ENCODE data around the gene HTN3. TPM values are rescaled to one million over a fixed set of nuclear protein-coding genes. Genes with fewer than 3 reads are reported as not detected.
"Not testable (repeated sequence)": the region's sequence is repeated elsewhere in the genome, so short reads cannot be mapped to it uniquely, and the experiment has no call there.

The HTN3 gene
- total RNA-seq, 1 donor from 2014 or later = not detected

- no peak for TF ChIP-seq CTCF (IDR thresholded peaks at IDR 0.05)
- Mint-ChIP-seq H3K36me3 (ENCODE audit: low read depth) (no peaks in the 10 kb centered on the region), H3K27me3 (ENCODE audit: low read depth) (peaks cover 12% of the 10 kb centered on the region), H3K4me1 (ENCODE audit: low read depth) (no peaks in the 10 kb centered on the region), H3K4me3 (ENCODE audit: unreplicated experiment) (no peak overlapping the region), H3K9me3 (ENCODE audit: low read depth) (no peaks in the 10 kb centered on the region), H3K27ac (ENCODE audit: unreplicated experiment) (no peak overlapping the region)
- no peak for DNase-seq (ENCODE audit: low spot score)
Measured at GRCh38 chr4:69999420-69999819, 28.8 kb upstream of the HTN3 start.

GRCh38 chr4:70000711-70001110, 27.5 kb upstream of the HTN3 start:
- H3K36me3 Mint-ChIP-seq (ENCODE audit: low read depth) = no peaks in the 10 kb centered on the region
- no peaks in the 10 kb centered on the region for H3K4me1 Mint-ChIP-seq (ENCODE audit: low read depth)
- peaks cover 14% of the 10 kb centered on the region for H3K27me3 Mint-ChIP-seq (ENCODE audit: low read depth)
- no peak overlapping the region for H3K27ac Mint-ChIP-seq (ENCODE audit: unreplicated experiment)
- no peak for TF ChIP-seq CTCF (IDR thresholded peaks at IDR 0.05)
- no peaks in the 10 kb centered on the region for H3K9me3 Mint-ChIP-seq (ENCODE audit: low read depth)
- no peak for DNase-seq (ENCODE audit: low spot score)
- no peak overlapping the region for H3K4me3 Mint-ChIP-seq (ENCODE audit: unreplicated experiment)

- TF ChIP-seq CTCF (IDR thresholded peaks at IDR 0.05) = no peak
- no peaks in the 10 kb centered on the region for H3K9me3 Mint-ChIP-seq (ENCODE audit: low read depth)
- no peak for DNase-seq (ENCODE audit: low spot score)
- no peak overlapping the region for H3K4me3 Mint-ChIP-seq (ENCODE audit: unreplicated experiment)
- H3K27ac Mint-ChIP-seq (ENCODE audit: unreplicated experiment) = no peak overlapping the region
- H3K36me3 Mint-ChIP-seq (ENCODE audit: low read depth) = no peaks in the 10 kb centered on the region
- no peaks in the 10 kb centered on the region for H3K4me1 Mint-ChIP-seq (ENCODE audit: low read depth)
- H3K27me3 Mint-ChIP-seq (ENCODE audit: low read depth) = peaks cover 16% of the 10 kb centered on the region
Measured at GRCh38 chr4:70002507-70002906, 25.8 kb upstream of the HTN3 start.

- H3K27ac Mint-ChIP-seq (ENCODE audit: unreplicated experiment) = no peak overlapping the region
- H3K27me3 Mint-ChIP-seq (ENCODE audit: low read depth) = peaks cover 11% of the 10 kb centered on the region
- TF ChIP-seq CTCF (IDR thresholded peaks at IDR 0.05) = no peak
- H3K9me3 Mint-ChIP-seq (ENCODE audit: low read depth) = peaks cover 11% of the 10 kb centered on the region
- H3K36me3 Mint-ChIP-seq (ENCODE audit: low read depth) = no peaks in the 10 kb centered on the region
- DNase-seq (ENCODE audit: low spot score) = no peak
- no peak overlapping the region for H3K4me3 Mint-ChIP-seq (ENCODE audit: unreplicated experiment)
- no peaks in the 10 kb centered on the region for H3K4me1 Mint-ChIP-seq (ENCODE audit: low read depth)
Measured at GRCh38 chr4:70008771-70009170, 19.5 kb upstream of the HTN3 start.

GRCh38 chr4:70019006-70019405, 9.3 kb upstream of the HTN3 start:
- not testable (repeated sequence) for H3K27me3 Mint-ChIP-seq (ENCODE audit: low read depth); H3K36me3 Mint-ChIP-seq (ENCODE audit: low read depth); H3K4me3 Mint-ChIP-seq (ENCODE audit: unreplicated experiment); DNase-seq (ENCODE audit: low spot score); H3K9me3 Mint-ChIP-seq (ENCODE audit: low read depth); H3K4me1 Mint-ChIP-seq (ENCODE audit: low read depth); H3K27ac Mint-ChIP-seq (ENCODE audit: unreplicated experiment)

GRCh38 chr4:70023218-70023617, 5.0 kb upstream of the HTN3 start:
- TF ChIP-seq CTCF (IDR thresholded peaks at IDR 0.05) = no peak
- Mint-ChIP-seq H3K4me3 (ENCODE audit: unreplicated experiment) (no peak overlapping the region), H3K36me3 (ENCODE audit: low read depth) (no peaks in the 10 kb centered on the region), H3K4me1 (ENCODE audit: low read depth) (no peaks in the 10 kb centered on the region), H3K27me3 (ENCODE audit: low read depth) (peaks cover 3% of the 10 kb centered on the region), H3K27ac (ENCODE audit: unreplicated experiment) (no peak overlapping the region), H3K9me3 (ENCODE audit: low read depth) (no peaks in the 10 kb centered on the region)
- DNase-seq (ENCODE audit: low spot score) = no peak
